Neural crest cell (in vitro differentiated cells): ENCODE data around the gene SYCE1. TPM values are rescaled to one million over a fixed set of nuclear protein-coding genes. Genes with fewer than 3 reads are reported as not detected.

Experiments used
- DNase-seq: peaks from one replicate; pipeline ENCODE4 v3.0.0; 2021; ENCODE audit warnings: low read depth, mixed read lengths, low spot score
- H3K27ac Mint-ChIP-seq: one replicate; pipeline ENCODE4 v1.8.0; 2021; ENCODE audit warnings: mild to moderate bottlenecking, mixed read lengths; ENCODE audit not compliant: unreplicated experiment
- H3K27me3 Mint-ChIP-seq: 2 replicates; pipeline ENCODE4 v1.8.0; 2021; ENCODE audit warnings: low read depth, mild to moderate bottlenecking, mixed read lengths
- H3K36me3 Mint-ChIP-seq: 2 replicates; pipeline ENCODE4 v1.8.0; 2021; ENCODE audit warnings: low read depth, mild to moderate bottlenecking, mixed read lengths
- H3K4me1 Mint-ChIP-seq: 2 replicates; pipeline ENCODE4 v1.8.0; 2021; ENCODE audit warnings: mixed read lengths
- H3K4me3 Mint-ChIP-seq: one replicate; pipeline ENCODE4 v1.8.0; 2021; ENCODE audit warnings: mild to moderate bottlenecking, mixed read lengths
- H3K9me3 Mint-ChIP-seq: 2 replicates; pipeline ENCODE4 v1.8.0; 2021; ENCODE audit warnings: mixed read lengths
- total RNA-seq: library from RNA; stranded (reverse); gene quantifications from 2 replicates; pipeline ENCODE4 v1.2.1, GENCODE V29; 2021
- TF ChIP-seq, protein P1 (sequence below): fragments of 200-600 bp; sonication (generic); conservative IDR thresholded peaks from 2 replicates; pipeline ENCODE4 v1.5.0; 2021; ENCODE audit warnings: antibody characterized with exemption, mild to moderate bottlenecking

The SYCE1 gene
- total RNA-seq, 1 donor from 2014 or later = not detected

- no peaks in the 10 kb centered on the region for H3K27me3 Mint-ChIP-seq
- no peak for DNase-seq
- H3K9me3 Mint-ChIP-seq = peaks cover 14% of the 10 kb centered on the region
- H3K36me3 Mint-ChIP-seq = no peaks in the 10 kb centered on the region
- H3K4me3 Mint-ChIP-seq = no peak overlapping the region
- no peak overlapping the region for H3K27ac Mint-ChIP-seq
- H3K4me1 Mint-ChIP-seq = no peaks in the 10 kb centered on the region
- TF ChIP-seq, protein P1, sequence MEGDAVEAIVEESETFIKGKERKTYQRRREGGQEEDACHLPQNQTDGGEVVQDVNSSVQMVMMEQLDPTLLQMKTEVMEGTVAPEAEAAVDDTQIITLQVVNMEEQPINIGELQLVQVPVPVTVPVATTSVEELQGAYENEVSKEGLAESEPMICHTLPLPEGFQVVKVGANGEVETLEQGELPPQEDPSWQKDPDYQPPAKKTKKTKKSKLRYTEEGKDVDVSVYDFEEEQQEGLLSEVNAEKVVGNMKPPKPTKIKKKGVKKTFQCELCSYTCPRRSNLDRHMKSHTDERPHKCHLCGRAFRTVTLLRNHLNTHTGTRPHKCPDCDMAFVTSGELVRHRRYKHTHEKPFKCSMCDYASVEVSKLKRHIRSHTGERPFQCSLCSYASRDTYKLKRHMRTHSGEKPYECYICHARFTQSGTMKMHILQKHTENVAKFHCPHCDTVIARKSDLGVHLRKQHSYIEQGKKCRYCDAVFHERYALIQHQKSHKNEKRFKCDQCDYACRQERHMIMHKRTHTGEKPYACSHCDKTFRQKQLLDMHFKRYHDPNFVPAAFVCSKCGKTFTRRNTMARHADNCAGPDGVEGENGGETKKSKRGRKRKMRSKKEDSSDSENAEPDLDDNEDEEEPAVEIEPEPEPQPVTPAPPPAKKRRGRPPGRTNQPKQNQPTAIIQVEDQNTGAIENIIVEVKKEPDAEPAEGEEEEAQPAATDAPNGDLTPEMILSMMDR = no peak
Observed at GRCh38 chr10:133536198-133536597, 29.2 kb downstream of the SYCE1 start.

GRCh38 chr10:133534417-133534816, 31.0 kb downstream of the SYCE1 start:
- Mint-ChIP-seq H3K4me3 (no peak overlapping the region), H3K27me3 (no peaks in the 10 kb centered on the region), H3K9me3 (peaks cover 11% of the 10 kb centered on the region), H3K36me3 (peaks cover 2% of the 10 kb centered on the region), H3K27ac (no peak overlapping the region), H3K4me1 (no peaks in the 10 kb centered on the region)
- no peak for DNase-seq
- TF ChIP-seq, protein P1 = no peak

DNA sequence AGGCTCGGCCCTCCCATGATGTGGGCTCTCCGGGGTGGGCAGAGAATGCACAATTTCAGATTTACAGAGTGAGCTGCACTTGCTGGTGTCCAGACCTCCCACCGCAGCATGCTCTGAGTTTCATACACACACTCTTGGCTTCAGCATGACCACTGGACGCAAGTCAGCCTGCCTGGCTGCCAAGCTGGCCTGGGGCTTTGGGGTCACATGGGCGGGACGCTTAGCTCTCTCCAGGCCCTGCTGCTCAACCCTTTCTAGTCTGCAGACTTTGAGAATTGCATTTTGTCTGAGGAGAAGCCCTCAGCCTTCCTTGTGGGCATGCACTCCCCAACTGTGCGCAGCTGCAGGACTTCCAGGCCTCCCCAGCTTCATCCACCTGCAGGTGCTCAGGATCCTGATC, 32.5 kb downstream of the SYCE1 start:
- no peaks in the 10 kb centered on the region for H3K4me1 Mint-ChIP-seq
- no peaks in the 10 kb centered on the region for H3K27me3 Mint-ChIP-seq
- H3K27ac Mint-ChIP-seq = no peak overlapping the region
- peaks cover 2% of the 10 kb centered on the region for H3K36me3 Mint-ChIP-seq
- H3K9me3 Mint-ChIP-seq = peaks cover 6% of the 10 kb centered on the region
- TF ChIP-seq, protein P1 = no peak
- H3K4me3 Mint-ChIP-seq = no peak overlapping the region
- no peak for DNase-seq

GRCh38 chr10:133530506-133530905, 34.9 kb downstream of the SYCE1 start:
- no peak overlapping the region for H3K27ac Mint-ChIP-seq
- TF ChIP-seq, protein P1 = no peak
- H3K27me3 Mint-ChIP-seq = no peaks in the 10 kb centered on the region
- H3K4me1 Mint-ChIP-seq = no peaks in the 10 kb centered on the region
- H3K4me3 Mint-ChIP-seq = no peak overlapping the region
- H3K9me3 Mint-ChIP-seq = peaks cover 5% of the 10 kb centered on the region
- no peak for DNase-seq
- H3K36me3 Mint-ChIP-seq = peaks cover 2% of the 10 kb centered on the region

DNA sequence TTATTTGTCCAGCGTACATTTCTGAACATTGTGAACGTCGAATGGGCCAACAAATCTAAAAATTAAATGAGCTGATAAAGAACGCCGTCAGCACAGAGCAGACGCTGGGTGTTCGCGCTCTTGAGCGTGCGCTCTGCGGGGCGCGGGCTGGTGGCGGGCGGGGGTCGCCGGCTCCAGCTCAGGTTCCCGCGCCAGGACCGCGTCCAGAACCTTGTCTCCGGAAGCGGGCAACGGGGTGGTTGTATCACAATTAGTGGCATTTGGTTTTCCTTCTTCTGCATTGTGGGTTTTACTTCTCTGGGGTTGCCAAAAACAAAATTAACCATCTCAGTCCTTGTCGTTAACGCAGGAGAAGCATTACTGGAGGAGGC, 35.8 kb downstream of the SYCE1 start:
- H3K36me3 Mint-ChIP-seq = peaks cover 2% of the 10 kb centered on the region
- H3K27me3 Mint-ChIP-seq = no peaks in the 10 kb centered on the region
- H3K4me3 Mint-ChIP-seq = no peak overlapping the region
- TF ChIP-seq, protein P1 = no peak
- no peak for DNase-seq
- peaks cover 5% of the 10 kb centered on the region for H3K9me3 Mint-ChIP-seq
- H3K27ac Mint-ChIP-seq = no peak overlapping the region
- H3K4me1 Mint-ChIP-seq = no peaks in the 10 kb centered on the region
